ENCODE measurements around the gene NMBR.
"Not testable (repeated sequence)": the region's sequence is repeated elsewhere in the genome, so short reads cannot be mapped to it uniquely, and the experiment has no call there.

NMBR gene

DNA sequence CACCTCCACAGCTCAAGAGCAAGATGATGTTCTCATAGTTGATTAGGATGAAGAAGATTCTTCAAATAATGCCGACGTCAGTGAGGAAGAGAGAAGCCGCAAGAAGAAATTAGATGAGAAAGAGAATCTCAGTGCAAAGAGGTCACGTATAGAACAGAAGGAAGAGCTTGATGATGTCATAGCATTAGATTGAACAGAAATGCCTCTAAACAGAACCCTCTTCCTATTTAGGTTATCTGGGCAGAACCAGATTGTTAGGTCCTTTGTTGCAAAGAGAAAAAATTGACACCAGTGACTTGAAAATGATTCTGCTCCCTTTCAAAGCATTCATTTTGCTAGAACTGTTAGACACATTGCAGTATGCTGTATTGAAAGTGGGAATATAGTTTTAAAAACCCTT, 84.1 kb downstream of the NMBR start:
- DNase-seq (ENCODE audit: low read depth in 4 of 4, low spot score in 1 of 4): not testable (repeated sequence)

DNA sequence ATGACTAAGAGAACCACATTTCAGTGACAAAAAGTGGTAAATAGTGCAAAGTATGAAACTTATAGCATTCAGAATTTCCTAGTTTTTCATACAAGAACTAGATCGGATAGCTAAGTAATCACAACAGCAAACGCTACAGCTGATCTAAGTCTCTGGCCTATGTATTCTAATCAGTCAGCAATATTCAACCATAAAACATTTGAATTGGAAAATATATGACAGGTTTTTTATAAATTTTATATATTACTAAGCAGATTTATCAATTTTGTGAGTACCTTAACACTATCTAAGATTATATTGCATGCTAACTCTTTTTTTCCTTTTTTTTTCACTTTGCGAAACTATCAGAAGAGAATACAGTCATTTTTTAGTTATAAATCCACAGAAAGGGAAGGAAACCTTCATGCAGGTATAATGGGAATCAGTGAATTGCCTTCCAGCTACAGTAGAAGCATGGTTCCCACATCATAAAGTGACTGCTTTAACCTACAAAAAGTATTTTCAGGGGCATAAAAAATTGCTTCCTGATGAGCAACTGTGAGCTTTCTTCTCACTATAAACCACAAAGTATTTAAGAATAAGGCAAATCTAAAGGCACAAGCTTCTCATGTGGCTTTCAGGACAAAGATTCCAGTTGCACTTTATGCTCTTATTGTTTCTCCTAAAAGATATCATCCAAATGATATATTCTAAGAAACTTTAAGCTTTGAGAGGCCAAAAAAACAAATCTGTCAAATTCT, 88.2 kb downstream of the NMBR start:
- DNase-seq (ENCODE audit: low read depth in 4 of 4, low spot score in 1 of 4): no peak

DNA sequence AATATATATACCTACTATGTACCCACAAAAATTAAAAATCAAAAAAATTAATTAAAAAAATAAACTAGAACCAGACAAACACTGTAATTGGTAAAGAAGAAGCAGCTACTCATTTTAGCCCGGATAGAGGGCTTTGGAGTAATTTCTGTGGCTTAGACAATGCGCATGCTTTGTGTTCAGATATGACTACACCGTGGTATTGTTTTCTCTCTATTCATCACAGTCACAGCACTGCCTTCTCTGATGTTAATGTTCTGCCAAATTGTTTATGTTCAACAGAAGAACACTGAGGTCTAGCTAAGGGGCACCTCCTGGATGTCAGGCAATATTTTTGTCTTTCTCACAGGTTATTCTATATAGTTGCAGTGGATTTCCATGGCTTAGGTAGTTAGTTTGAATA, 91.7 kb downstream of the NMBR start:
- DNase-seq (ENCODE audit: low read depth in 4 of 4, low spot score in 1 of 4): no peak

DNA sequence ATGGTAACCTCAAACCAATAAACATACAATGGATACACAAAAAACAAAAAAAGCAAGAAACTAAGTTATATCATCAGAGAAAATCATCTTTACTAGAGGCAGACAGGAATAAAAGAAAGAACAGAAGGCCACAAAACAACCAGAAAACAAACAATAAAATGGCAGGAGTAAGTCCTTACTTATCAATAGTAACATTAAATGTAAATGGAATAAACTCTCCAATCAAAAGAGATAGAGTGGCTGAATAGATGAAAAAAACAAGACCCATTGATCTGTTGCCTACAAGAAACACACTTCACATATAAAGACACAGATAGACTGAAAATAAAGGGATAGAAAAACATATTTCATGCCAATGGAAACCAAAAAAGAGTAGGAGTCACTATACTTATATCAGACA, 95.5 kb downstream of the NMBR start:
- DNase-seq (ENCODE audit: low read depth in 4 of 4, low spot score in 1 of 4): no peak

DNA sequence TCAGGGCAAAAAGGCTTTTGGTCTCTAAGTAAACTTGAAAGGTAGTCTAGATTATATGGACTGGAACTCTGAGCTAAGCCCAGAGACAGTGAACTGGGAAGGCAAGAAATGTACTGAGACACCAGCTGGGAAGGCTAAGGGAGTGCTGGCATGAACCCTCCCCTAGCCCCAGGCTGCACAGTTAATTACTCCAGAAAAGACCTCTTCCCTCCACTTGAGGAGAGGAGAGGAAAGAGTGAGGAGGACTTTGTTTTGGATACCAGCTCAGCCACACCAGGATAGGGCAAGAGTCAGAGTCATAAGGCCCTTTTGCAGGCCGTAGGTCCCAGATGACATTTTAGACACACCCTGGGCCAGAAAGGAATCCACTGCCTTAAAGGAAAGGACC, 98.3 kb downstream of the NMBR start:
- DNase-seq (ENCODE audit: low read depth in 4 of 4, low spot score in 1 of 4): no peak

DNA sequence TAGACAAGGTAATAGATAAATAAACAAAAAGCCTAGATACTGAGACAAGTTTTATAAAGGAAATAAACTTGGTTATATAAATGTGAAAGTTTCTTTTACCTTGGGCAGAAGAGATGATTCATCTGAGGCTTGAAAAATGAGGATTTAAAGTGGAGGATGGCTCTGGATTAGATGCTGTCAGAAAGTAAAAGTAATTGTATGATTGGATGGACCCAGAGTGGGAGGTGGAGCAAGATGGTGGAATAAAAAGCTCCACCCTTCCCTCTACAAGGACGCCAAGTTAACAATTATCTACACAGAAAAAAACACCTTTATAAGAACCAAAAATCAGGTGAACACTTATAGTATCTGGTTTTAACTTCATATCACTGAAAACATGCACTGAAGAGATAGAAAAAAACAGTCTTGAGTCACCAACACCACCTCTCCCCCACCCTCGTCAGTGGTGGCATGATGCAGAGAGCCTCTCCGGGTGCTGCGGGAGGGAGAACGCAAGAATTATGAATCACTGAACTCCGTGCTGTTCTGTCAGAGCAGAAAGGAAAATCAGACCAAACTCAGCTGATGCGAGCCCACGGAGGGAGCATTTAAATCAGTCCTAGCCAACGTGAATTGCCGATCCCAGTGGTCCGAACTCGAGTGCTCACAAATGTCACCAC, 98.9 kb downstream of the NMBR start:
- no peak for DNase-seq (ENCODE audit: low read depth in 4 of 4, low spot score in 1 of 4)

DNA sequence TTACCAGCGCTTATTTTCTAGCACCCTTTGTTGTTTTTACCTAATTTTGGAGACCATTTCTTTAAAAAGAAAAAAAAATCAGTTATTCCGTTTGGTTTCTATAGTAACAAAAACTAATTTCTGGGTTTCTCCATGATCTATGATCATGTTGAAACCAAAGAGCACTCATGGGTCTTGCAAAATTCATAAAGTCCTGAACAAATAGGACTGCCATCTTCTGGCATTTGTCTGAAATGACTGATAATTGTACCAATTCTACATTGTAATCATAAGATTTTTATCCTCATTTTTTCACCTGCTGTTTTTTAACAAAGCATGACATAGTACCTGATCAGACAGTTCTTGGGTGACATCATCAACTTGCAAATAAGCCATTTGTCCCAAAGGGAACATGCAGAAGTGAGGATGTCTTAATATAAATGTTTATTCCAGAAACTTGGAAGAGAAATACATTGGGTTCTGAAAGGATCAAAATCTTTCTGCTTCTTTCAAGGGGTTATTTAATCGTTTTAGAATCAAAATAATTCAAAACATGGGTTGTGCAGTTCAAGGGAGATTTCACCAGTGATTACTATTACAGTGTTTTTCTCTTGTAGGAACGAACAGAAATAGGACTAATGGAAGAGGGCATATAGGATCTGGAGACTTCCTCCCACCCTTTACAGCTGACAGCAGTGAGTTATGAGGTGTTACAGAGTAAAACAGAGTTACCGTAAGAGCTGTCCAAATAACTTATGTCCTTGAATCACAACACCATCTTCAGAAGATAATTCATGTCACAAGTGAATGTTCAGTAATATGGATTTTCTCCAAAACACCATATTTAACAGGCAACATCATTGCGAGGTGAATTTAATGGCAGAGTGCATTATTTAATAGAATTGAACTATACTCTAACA, 101.3 kb downstream of the NMBR start:
- no peak for DNase-seq (ENCODE audit: low read depth in 4 of 4, low spot score in 1 of 4)

DNA sequence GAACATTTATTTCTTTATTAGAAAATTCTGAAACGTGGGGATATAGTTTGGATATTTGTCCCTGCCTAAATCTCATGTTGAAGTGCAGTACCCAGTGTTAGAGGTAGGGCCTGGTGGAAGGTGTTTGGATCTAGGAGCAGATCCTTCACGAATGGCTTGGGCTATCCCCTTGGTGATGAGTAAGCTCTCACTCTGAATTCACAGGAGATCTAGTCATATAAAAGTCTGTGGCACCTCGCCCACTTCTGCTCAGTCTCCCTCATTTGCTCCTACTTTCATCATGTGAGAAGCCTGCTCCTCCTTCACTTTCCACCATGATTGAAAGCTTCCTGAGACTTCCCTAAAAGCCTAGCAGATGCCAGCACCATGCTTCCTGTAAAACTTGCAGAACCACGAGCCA, 111.0 kb downstream of the NMBR start:
- no peak for DNase-seq (ENCODE audit: low read depth in 4 of 4, low spot score in 1 of 4)

DNA sequence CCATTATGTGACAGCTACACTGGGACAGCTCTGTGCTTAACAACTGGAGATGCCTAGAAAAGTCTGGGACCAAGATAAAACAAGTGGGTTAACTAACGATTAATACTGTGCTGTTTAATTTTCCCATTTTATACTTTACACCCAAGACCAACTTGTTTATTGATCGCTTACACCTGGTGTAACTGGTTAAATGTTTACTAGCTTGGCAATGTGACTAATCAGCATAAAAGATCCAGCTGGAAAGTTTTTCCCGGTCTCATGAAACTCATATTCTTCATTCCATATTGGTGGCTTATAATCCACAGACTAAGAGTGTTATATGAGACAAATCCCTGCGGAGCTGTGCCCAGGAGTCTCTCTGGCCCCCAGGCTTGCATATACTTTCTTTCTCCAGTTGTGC, 115.9 kb downstream of the NMBR start:
- DNase-seq (ENCODE audit: low read depth in 4 of 4, low spot score in 1 of 4): no peak

DNA sequence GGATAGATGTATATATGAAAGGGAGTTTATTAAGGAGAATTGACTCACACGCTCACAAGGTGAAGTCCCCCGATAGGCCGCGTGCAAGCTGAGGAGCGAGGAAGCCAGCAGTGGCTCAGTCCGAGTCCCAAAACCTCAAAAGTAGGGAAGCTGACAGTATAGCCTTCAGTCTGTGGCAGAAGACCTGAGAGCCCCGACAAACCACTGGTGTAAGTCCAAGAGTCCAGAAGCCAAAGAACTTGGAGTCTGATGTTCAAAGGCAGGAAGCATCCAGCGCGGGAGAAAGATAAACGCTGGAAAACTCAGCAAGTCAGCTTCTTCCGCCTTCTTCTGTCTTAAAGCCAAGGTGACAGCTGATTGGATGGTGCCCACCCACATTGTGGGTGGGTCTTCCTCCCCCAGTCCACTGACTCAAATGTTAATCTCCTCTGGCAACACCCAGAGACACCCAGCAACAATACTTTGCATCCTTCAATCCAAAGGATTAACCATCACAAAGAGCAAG, 116.8 kb downstream of the NMBR start:
- DNase-seq (ENCODE audit: low read depth in 4 of 4, low spot score in 1 of 4): no peak

DNA sequence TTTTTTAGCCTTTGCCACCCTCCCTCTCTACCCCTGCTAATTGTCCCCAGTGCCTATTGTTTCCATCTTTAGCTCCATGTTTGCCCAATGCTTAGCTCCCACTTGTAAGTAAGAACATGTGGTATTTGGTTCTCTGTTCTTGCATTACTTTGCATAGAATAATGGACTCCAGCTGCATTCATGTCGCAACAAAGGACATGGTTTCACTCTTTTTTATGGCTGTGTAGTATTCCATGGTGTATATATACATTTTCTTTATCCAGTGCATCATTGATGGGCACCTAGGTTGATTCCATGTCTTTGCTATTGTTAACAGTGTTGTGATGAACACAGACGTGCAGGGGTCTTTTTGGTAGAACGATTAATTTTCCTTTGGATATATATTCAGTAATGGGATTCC, 118.4 kb downstream of the NMBR start:
- no peak for DNase-seq (ENCODE audit: low read depth in 4 of 4, low spot score in 1 of 4)

DNA sequence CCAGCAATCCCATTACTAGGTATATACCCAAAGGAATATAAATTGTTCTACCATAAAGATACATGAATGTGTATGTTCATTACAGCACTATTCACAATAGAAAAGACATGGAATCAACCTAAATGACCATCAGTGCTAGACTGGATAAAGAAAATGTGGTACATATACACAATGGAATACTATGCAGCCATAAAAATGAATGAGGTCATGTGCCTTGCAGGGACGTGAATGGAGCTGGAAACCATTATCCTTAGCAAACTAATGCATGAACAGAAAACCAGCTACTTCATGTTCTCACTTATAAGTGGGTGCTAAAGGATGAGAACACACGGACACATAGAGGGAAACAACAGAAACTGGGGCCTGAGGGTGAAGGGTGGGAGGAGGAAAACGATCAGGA, 119.1 kb downstream of the NMBR start:
- DNase-seq (ENCODE audit: low read depth in 4 of 4, low spot score in 1 of 4): not testable (repeated sequence)

DNA sequence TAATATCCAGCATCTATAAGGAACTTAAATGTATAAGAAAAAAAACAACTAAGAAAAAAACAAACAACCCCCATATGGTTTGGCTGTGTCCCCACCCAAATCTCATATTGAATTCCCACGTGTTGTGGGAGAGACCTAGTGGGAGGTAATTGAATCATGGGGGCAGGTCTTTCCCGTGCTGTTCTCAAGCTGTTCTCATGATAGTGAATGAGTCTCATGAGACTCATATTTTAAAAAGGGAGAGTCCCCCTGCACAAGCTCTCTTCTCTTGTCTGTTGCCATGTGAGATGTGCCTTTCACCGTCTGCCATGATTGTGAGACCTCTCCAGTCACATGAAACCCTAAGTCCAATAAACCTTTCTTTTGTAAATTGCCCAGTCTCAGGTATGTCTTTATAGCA, 119.8 kb downstream of the NMBR start:
- no peak for DNase-seq (ENCODE audit: low read depth in 4 of 4, low spot score in 1 of 4)

DNA sequence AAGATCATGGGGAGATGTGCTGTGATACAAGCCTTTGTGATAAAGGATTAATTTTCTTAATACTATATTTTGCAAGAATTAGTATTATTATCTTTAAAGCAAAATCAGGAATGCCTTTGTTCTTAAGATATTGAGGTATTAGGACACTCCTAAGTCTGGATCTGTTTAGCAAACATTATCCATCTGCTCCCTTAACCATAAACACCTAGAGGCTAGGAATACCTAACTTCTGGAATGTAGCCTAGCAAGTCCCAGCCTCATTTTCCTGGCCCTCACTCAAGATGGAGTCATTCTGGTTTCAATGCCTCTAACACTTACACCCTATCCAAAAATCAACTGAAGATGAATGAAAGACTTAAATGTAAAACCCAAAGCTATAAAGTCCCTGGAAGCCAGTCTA, 120.5 kb downstream of the NMBR start:
- no peak for DNase-seq (ENCODE audit: low read depth in 4 of 4, low spot score in 1 of 4)

Data from stimulated activated CD4-positive, alpha-beta T cell treated with anti-CD3 and anti-CD28 coated beads, Interleukin-1b, Interleukin-23, amount 100 ng/mL, for 24 hours (primary cell).